NCI-H2227 (cell line): ENCODE results near the gene ITSN2.
"Not testable (repeated sequence)": the region's sequence is repeated elsewhere in the genome, so short reads cannot be mapped to it uniquely, and the experiment has no call there.

Experiments
- DNase-seq: peaks from one replicate; lab custom pipeline; 2025; ENCODE audit not compliant: unreplicated experiment; lab: John Stamatoyannopoulos, UW

The ITSN2 gene

DNA sequence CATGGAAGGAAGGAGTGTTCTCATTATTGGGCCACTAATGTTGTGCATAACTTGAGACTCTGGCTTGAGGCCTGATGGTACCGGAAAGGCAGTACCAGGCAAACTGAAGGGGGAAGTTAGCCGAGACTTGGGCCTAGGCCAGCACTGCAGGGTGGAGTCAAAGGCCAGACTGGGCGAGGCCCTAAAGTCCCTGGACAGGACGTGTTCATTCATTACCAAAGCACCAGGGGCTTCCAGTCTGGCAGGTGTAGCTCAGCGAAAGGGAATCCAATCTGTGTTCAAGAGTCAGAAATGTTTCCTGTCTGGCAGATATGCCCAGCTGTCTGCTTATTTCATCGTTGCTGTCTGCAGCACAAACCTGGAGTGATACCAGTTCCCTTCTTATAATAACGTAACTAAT, 4.7 kb upstream of the ITSN2 start:
- DNase-seq, result no peak

DNA sequence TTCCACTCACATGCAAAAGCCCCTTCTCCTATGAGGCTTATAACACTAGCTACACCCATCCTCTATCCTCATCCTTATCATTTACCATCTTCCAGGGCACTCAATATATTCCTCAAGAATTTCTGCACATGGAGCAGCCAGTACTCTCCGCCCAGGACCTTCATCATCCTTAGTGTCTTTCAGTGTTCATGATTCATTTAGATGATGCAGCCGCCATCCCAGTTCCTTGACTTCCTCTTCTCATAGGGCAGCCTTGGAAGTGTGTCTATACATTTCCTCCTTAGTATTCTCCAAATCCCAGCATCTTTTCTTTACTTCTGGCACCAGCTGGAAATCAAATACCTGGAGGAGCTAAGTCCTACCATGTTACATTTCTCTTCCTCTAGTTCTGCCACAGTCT, 3.0 kb upstream of the ITSN2 start:
- no peak for DNase-seq

DNA sequence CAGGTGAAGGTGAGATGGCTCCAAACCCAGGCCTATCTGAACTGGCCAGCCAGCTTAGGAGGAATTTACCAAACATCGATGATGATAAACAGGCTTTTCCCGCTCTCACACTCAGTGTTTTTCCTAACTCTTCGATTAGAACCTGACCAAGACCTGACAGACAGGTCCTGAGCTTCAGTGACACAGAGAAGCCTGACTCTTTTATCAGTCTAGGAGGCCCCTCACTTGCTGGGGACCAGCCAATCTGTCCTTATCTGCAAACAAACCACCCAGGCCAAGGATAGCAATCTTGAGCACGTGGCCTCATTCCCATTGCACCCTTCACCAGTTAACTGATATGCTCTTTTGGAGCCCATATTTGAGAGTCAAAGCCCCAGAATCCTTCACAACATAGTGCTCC, 1.9 kb upstream of the ITSN2 start:
- no peak for DNase-seq

DNA sequence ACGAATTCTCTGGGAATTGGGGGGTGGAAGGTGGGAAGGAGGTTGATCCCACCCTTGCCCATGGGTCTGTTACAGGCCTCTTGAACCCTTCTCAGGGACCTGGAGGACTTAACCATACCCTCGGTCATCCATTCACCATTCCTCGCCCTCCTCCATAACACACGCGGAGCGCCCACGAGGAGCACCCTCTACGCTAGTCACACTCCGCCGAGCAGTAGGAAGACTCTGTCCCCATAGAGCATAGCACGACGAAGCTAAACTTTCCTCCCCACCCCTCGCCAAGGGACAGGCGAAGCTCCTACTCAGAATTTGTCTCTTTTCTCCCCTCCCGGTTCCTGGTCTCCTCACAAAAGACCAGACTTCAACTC, 611 bp upstream of the ITSN2 start:
- no peak for DNase-seq

DNA sequence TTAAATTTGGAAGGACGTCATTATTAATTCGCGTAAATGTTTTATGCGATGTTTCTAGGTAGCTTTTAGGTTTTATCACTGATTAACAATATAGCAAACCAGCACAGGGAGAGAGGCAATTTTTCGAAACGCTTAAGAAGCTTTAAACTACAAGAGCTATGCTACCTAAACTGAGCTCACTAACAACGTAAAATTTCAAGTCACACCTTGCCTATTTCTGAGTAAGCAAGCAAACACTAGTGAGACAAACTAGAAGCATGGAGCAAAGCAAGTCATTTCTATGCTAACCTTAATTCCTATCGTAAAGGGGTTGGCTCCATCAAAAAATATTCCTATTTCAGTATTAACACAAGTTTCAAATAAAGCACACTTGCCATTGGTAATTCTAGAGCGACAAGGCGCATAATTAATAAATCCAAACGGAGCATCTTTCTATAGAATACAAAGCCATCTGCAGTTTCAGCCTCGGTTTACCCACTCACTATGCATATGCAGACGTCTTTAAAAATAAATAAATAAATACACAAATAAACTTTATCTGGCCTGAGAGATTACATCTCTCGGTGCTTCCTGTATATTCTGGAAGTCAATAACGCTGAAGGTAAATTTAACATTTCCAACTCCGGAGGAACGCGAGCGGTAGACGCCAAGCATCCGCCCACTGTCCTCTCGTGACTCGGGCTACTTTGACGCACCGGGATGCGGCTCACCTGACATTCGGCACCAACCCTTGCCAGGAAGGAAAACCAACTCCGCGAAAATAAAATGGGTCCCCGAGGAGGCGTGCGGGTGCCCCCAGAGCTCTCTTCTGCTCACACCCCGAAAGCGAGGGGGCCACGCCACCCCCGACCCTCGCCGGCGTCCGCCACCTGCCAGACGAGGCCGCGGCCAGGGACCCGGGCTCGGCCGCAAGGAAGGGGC, 947 bp downstream of the ITSN2 start:
- peak; percentile 43 for DNase-seq

DNA sequence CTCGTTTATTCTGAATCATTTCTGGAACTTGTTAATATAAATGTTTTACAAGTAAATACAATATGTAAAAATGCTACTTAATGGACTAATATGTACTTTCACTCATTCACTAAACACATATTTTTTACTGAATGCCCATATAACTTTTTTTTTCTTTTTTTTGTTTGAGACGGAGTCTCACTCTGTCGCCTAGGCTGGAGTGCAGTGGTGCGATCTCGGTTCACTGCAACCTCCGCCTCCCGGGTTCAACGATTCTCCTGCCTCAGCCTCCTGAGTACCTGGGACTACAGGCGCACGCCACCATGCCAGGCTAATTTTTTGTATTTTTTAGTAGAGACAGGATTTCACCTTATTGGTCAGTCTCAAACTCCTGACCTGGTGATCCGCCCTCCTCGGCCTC, 2.6 kb downstream of the ITSN2 start:
- not testable (repeated sequence) for DNase-seq

DNA sequence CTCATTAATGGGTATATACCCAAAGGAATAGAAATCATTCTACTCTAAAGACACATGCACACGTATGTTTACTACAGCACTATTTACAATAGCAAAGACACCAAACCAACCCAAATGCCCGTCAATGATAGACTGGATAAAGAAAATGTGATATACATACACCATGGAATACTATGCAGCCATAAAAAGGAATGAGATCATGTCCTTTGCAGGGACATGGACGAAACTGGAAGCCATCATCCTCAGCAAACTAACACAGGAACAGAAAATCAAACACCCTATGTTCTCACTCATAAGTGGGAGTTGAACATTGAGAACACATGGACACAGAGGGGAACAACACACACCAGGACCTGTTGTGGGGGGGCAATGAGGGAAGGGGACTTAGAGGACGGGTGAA, 3.2 kb downstream of the ITSN2 start:
- DNase-seq, result not testable (repeated sequence)

DNA sequence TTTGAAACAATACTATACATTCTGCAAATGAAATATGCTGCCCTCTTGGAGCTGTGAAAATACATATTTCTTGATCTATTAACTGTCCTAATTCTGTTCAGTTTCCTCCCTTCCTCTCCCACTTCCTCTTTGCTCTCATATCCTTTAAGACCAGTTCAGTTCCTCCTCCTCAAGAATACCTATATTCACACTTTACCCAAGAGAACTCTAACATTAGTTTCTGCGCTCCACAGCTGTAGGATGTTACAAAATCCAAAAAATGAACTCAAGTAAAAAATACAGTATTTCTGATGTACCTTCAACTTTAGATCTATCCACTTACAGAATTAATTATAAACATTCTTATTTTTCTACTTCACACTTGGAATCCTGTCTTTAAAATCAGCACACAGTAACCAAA, 5.4 kb downstream of the ITSN2 start:
- DNase-seq, result no peak

DNA sequence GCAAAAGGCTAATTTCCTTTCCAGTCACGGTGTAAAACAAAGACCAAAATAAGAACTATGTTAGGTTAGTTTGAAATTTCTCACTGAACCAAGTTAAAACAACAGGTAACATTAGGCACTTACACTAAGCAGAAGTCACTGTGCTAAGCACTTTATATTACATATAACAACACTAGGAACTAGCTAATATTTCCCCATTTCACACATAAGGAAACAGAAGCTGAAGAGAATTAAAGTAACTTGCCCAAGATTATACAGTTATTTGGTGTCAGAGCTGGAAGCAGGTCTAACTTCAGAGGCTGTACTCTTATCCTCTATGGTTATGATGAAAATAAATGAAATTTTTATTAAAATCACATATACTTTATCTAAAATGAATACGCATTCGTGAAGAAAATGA, 5.9 kb downstream of the ITSN2 start:
- DNase-seq, result no peak

DNA sequence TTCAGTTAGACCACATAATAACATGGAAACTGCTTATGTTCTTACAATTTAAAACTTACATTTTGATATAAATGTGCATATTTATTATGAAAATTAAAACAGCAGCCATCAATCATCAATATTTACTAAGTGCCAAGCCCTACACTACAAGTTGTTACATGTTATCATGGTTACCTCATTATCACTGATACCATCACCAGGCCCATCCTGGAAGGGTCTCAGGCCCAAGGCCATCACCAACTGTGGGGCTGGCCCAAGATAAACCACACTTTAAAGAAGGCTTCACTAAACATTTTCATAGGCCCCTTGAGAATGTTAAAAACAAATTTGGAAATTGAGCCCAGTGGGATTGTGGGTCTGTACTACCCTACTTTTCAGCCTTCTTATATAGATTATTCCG, 6.4 kb downstream of the ITSN2 start:
- no peak for DNase-seq

DNA sequence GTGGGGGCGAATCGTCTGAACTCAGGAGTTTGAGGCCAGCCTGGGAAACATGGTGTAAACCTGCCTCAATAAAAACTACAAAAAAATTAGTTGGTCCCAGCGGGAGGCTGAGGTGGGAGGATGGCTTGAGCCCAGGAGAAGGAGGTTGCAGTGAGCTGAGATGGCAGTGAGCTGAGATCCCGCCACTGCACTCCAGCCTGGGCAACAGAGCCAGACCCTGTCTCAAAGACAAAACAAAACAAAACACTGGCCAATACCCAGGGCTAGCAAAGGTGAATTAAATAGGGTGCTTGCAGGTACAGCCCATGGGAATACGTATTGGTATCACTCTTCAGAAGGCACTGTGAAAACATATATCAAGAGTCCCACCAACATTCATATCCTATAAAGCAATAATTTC, 7.0 kb downstream of the ITSN2 start:
- DNase-seq, result no peak

DNA sequence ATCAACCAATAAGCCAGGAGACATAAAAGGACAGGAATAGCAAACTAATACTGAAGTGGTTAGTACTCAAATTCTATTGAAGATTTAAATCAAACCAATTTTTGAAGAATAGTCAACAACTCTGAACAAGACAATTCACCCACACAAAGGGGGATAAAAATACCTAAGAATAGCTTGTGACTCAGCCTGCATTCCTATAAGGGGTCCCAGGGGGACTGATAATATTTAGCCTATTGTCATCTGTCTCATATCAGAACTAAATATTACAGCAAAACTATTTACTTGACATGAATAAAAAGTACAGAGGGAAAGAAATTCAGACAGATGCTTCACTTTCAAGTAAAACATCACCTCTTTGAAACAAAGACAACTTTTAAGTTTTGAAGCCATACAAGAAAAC, 7.7 kb downstream of the ITSN2 start:
- DNase-seq, result no peak

DNA sequence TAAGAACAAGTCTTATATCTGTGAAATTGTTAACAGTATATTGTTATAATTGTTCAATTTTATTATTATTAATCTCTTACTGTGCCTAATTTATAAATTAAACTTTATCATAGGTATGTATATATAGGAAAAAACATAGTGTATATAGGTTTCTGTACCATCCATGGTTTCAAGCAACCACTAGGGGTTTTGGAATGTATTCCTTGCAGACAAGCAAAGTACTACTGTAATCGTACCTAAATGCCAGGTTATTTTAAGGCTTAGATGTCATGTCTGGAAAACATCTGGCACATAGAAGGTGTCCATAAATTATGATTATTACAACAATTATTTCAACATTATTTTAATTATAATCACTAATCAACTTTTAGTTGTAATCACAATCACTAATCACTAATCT, 8.4 kb downstream of the ITSN2 start:
- DNase-seq, result no peak

DNA sequence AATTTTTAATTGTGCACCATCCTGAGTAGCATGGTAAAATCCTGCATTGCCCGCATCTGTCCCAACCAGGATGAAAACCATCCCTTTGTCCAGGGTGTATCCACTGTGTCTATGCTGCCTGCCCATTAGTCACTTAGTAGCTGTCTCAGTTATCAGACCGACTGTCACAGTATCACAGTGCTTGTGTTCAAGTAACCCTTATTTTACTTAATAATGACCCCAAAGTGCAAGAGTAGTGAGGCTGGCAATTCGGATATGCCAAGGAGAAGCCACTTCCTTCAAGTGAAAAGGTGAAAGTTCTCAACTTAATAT, 8.8 kb downstream of the ITSN2 start:
- no peak for DNase-seq

DNA sequence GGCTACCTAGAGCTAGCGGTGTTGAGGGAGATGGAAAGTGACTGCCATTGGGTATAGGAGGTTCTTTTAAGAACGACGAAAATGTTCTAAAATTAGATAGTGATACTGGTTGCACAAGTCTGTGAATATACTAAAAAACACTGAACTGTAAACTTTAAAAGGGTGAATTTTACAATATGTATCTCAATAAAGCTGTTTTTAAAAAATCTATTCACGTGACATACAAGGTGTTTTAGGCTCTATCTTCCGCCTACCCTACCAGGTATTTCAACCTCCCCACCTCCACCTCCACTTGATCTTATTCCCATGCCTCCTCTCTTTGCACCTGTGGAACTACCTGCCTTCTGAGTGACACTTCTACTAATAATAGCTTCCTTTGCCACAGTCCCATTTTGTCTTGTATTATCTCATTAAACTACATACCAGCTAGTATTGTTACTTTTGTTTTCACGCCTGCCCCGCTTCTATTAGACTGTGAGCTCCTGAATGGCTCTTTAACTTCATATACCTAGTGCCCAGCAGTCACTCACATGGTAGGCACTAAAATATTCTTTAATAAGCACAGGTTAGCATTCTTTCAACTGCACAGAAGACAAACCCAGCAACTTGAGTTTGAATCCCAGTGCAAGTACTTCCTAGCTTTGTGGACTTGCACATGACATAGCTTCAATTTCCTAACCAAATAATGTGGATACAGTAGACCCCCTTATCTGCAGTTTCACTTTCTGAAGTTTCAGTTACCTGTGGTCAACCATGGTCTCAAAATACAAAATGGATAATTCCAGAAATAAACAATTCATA, 9.3 kb downstream of the ITSN2 start:
- no peak for DNase-seq

DNA sequence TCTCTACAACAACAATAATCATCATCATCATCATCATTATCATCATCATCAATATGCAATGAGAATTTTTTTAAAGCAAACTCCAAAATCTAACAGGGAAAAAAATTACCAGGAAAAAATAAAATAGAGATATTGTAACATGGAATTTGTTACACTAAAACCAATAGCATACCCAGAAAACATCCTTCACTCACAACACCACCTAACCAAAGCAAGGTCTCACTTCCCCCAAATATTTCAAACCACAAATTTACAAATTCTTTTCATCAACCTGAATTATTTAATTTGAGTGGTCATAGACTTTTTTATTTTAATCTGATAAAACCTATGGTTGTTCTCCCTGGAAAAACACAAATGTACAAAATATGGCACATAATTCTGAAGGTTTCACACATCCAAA, 11.2 kb downstream of the ITSN2 start:
- no peak for DNase-seq

DNA sequence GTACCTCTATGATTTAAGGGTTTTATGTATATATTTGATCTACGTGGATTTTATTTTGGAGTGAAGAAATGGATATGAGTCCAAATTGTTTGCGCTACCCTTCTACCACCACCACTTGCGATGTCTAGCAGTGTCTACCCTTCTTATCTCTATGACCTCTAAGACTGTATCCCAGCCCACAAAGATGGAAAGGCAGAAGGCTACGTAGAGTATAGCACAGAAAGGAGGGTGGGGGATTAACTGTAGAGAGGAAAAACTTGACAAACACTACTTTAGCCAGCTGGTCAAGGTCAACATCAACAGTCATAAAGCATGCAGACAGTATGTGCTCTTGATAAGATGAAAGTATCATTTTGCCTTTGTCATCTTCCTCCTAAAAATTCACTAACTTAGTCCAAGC, 14.4 kb downstream of the ITSN2 start:
- no peak for DNase-seq

DNA sequence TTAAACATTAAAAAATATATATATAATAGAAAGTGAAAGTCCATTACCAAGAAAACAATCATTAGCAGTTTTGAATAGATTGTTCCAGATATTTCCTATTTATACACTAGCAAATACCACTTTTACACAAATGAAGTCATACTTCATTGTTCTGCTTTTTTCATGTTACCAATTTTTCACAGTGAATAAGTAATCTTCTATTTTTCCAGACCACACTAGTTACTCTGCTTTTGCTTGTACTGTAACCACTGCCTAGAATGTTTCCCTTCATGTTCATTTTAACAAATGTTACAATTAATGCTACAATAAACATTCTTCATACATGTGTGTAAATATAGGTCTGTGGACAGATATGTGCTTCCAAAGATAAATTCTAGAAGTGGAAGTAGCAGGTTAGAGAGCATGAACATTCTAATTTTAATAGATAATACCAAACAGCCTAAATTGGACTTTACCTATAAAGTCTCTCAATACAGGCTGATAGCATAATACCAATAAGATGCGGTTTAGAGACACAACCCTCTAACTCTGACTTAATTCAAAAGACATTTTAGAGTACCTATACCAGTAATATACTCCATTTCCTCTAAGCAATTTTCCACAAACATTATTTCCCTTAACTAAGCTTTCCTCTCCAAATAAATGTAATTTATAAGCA, 17.0 kb downstream of the ITSN2 start:
- DNase-seq, result no peak

DNA sequence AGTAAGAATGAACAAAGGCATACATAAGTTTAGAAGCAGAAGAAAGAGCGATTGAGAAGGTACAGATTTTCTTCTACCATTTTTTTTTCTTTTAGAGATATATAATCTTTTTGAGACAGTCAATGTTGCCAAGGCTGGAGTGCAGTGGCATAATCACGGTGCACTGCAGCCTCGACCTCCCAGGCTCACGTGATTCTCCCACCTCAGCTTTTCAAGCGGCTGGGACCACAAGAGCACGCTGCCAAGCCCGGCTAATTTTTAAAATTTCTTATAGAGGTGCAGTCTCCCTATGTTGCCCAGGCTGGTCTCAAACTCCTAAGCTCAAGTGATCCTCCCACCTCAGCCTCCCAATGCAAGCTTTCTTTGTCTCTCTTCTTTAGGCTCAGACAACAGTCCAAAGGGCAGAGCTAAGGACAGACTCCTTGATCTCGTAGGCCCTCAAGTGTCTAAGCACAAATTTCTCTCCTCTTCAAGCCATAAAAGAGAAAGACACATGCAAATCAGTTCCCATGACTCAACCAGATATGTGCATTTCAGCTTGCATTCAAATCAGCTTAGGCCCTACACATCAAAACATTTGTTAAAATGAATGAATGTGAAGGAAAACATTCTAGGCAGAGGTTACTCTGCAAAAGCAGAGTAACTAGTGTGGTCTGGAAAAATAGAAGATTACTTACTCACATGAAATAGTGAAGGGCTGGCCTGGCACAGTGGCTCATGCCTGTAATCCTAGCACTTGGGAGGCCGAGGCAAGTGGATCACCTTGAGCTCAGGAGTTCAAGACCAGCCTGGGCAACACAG, 18.0 kb downstream of the ITSN2 start:
- no peak for DNase-seq

DNA sequence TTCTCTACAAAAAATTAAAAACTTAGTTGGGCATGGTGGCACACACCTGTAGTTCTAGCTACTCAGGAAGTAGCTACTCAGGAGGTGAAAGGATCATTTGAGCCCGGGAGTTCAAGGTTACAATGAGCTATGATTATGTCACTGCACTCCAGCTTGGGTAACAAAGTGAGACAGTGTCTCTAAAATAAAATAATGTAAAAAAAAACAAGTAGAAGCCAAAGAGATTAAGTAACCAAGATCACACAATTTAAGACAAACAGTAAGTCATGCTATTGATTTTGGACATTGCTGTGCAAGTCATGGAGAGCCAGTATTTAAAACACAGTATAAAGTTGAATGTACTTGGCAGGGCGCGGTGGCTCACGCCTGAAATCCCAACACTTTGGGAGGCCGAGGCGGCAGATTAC, 20.5 kb downstream of the ITSN2 start:
- no peak for DNase-seq

DNA sequence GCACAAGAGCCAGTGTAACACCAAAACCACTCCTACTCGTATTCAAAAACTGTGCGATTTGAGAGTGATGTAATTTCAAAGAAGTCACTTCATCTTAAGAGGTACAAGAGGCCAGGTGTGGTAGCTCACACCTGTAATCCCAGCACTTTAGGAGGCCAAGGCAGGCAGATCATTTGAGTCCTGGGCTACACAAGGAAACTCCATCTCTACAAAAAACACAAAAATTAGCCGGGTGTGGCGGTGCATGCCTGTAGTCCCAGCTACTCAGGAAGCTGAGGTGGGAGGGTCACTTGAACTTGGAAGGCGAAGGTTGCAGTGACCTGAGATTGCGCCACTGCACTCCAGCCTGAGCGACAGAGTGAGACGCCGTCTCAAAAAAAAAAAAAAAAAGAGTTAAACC, 21.2 kb downstream of the ITSN2 start:
- DNase-seq, result not testable (repeated sequence)
